Measurements from ENCODE around the gene CYP2C9.
"Not testable (repeated sequence)": the region's sequence is repeated elsewhere in the genome, so short reads cannot be mapped to it uniquely, and the experiment has no call there.

CYP2C9 gene

DNA sequence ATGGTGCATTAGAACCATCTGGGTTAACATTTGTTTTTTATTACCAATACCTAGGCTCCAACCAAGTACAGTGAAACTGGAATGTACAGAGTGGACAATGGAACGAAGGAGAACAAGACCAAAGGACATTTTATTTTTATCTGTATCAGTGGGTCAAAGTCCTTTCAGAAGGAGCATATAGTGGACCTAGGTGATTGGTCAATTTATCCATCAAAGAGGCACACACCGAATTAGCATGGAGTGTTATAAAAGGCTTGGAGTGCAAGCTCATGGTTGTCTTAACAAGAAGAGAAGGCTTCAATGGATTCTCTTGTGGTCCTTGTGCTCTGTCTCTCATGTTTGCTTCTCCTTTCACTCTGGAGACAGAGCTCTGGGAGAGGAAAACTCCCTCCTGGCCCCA lies at the start of gene CYP2C9:
CYP2C9 (plus strand) TSS at position 276 of the 400 bp plus-strand sequence; CDS start at position 301, 25 bp downstream.
- Mint-ChIP-seq H3K9me3 (peaks cover 21% of the 10 kb centered on the region), H3K27me3 (no peaks in the 10 kb centered on the region), H3K36me3 (ENCODE audit: insufficient read depth) (no peaks in the 10 kb centered on the region), H3K4me3 (no peak within 1 kb of the TSS), H3K27ac (ENCODE audit: low read depth) (no peak within 1 kb of the TSS), H3K4me1 (no peaks in the 10 kb centered on the region)
- ATAC-seq (replicated peaks; ENCODE audit: extremely low read depth, poor library complexity, severe bottlenecking): no peak
- DNase-seq (ENCODE audit: low spot score in 2 of 2): no peak

GRCh38 chr10:94889123-94889522 lies 49.3 kb upstream of the CYP2C9 start:
- Mint-ChIP-seq H3K4me1 (no peaks in the 10 kb centered on the region), H3K4me3 (no peak overlapping the region), H3K9me3 (peaks cover 5% of the 10 kb centered on the region), H3K36me3 (ENCODE audit: insufficient read depth) (no peaks in the 10 kb centered on the region), H3K27ac (ENCODE audit: low read depth) (no peak overlapping the region), H3K27me3 (no peaks in the 10 kb centered on the region)
- DNase-seq (ENCODE audit: low spot score in 2 of 2): no peak
- no peak for ATAC-seq (replicated peaks; ENCODE audit: extremely low read depth, poor library complexity, severe bottlenecking)

- no peak for DNase-seq (ENCODE audit: low spot score in 2 of 2)
These were observed 48.0 kb upstream of the CYP2C9 start for GRCh38 chr10:94890264-94891022.

DNA sequence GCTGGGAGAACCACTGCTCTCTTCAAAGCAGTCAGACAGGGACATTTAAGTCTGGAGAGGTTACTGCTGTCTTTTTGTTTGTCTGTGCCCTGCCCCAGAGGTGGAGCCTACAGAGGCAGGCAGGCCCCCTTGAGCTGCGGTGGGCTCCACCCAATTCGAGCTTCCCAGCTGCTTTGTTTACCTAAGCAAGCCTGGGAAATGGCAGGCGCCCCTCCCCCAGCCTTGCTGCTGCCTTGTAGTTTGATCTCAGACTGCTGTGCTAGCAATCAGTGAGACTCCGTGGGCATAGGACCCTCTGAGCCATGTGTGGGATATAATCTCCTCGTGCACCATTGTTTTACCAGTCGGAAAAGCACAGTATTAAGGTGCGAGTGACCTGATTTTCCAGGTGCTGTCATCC lies 40.0 kb upstream of the CYP2C9 start:
- not testable (repeated sequence) for H3K27me3 Mint-ChIP-seq; H3K9me3 Mint-ChIP-seq; H3K27ac Mint-ChIP-seq (ENCODE audit: low read depth); H3K36me3 Mint-ChIP-seq (ENCODE audit: insufficient read depth); ATAC-seq (replicated peaks; ENCODE audit: extremely low read depth, poor library complexity, severe bottlenecking); H3K4me1 Mint-ChIP-seq; DNase-seq (ENCODE audit: low spot score in 2 of 2); H3K4me3 Mint-ChIP-seq

More at GRCh38 chr10:94890264-94891022, 48.0 kb upstream of the CYP2C9 start:
- H3K36me3 Mint-ChIP-seq (ENCODE audit: insufficient read depth): no peaks in the 10 kb centered on the region
- H3K4me3 Mint-ChIP-seq: no peak overlapping the region
- H3K4me1 Mint-ChIP-seq: no peaks in the 10 kb centered on the region
- H3K27me3 Mint-ChIP-seq: no peaks in the 10 kb centered on the region
- ATAC-seq (replicated peaks; ENCODE audit: extremely low read depth, poor library complexity, severe bottlenecking): no peak
- peaks cover 5% of the 10 kb centered on the region for H3K9me3 Mint-ChIP-seq
- H3K27ac Mint-ChIP-seq (ENCODE audit: low read depth): no peak overlapping the region

GRCh38 chr10:94902080-94902479 lies 36.4 kb upstream of the CYP2C9 start:
- H3K27ac Mint-ChIP-seq (ENCODE audit: low read depth): no peak overlapping the region
- DNase-seq (ENCODE audit: low spot score in 2 of 2): no peak
- H3K4me1 Mint-ChIP-seq: no peaks in the 10 kb centered on the region
- no peaks in the 10 kb centered on the region for H3K9me3 Mint-ChIP-seq
- no peaks in the 10 kb centered on the region for H3K27me3 Mint-ChIP-seq
- H3K36me3 Mint-ChIP-seq (ENCODE audit: insufficient read depth): no peaks in the 10 kb centered on the region
- H3K4me3 Mint-ChIP-seq: no peak overlapping the region
- no peak for ATAC-seq (replicated peaks; ENCODE audit: extremely low read depth, poor library complexity, severe bottlenecking)

- no peaks in the 10 kb centered on the region for H3K36me3 Mint-ChIP-seq (ENCODE audit: insufficient read depth)
- H3K27me3 Mint-ChIP-seq: no peaks in the 10 kb centered on the region
- no peak overlapping the region for H3K4me3 Mint-ChIP-seq
- no peaks in the 10 kb centered on the region for H3K4me1 Mint-ChIP-seq
- DNase-seq (ENCODE audit: low spot score in 2 of 2) (no peak), ATAC-seq (replicated peaks; ENCODE audit: extremely low read depth, poor library complexity, severe bottlenecking) (no peak)
- no peak overlapping the region for H3K27ac Mint-ChIP-seq (ENCODE audit: low read depth)
- no peaks in the 10 kb centered on the region for H3K9me3 Mint-ChIP-seq
These were observed 35.9 kb upstream of the CYP2C9 start for GRCh38 chr10:94902570-94902969.

GRCh38 chr10:94904506-94905148 lies 33.8 kb upstream of the CYP2C9 start:
- not testable (repeated sequence) for H3K27ac Mint-ChIP-seq (ENCODE audit: low read depth)

GRCh38 chr10:94916423-94916822 lies 22.0 kb upstream of the CYP2C9 start:
- Mint-ChIP-seq H3K4me3 (no peak overlapping the region), H3K27me3 (no peaks in the 10 kb centered on the region), H3K27ac (ENCODE audit: low read depth) (no peak overlapping the region), H3K36me3 (ENCODE audit: insufficient read depth) (peaks cover 2% of the 10 kb centered on the region), H3K4me1 (no peaks in the 10 kb centered on the region), H3K9me3 (peaks cover 20% of the 10 kb centered on the region)
- DNase-seq (ENCODE audit: low spot score in 2 of 2): no peak
- ATAC-seq (replicated peaks; ENCODE audit: extremely low read depth, poor library complexity, severe bottlenecking): no peak

More at GRCh38 chr10:94904506-94905148, 33.8 kb upstream of the CYP2C9 start:
- H3K9me3 Mint-ChIP-seq; H3K4me1 Mint-ChIP-seq; H3K27me3 Mint-ChIP-seq; DNase-seq (ENCODE audit: low spot score in 2 of 2); ATAC-seq (replicated peaks; ENCODE audit: extremely low read depth, poor library complexity, severe bottlenecking); H3K4me3 Mint-ChIP-seq; H3K36me3 Mint-ChIP-seq (ENCODE audit: insufficient read depth): not testable (repeated sequence)

DNA sequence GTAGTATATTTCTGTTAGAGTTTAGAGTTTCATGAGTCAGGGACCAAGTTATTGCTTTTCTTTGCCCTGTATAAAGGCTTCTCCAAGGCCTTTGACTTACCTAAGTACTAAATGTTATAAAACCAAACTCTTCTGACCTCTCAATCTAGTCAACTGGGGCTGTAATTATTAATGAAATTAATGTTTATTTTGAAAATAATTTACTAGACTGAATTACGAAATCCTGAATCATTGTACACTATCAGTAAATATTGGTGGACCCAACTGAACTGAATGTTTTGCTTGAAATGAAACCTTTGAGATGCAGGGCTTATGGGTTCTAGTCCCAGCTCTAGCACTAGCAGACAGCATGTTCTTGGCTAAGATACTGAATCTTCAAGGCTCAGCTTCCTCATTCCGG lies 1.7 kb upstream of the CYP2C9 start:
- Mint-ChIP-seq H3K27ac (ENCODE audit: low read depth) (no peak overlapping the region), H3K4me3 (no peak overlapping the region), H3K4me1 (no peaks in the 10 kb centered on the region), H3K27me3 (no peaks in the 10 kb centered on the region), H3K9me3 (peaks cover 14% of the 10 kb centered on the region), H3K36me3 (ENCODE audit: insufficient read depth) (no peaks in the 10 kb centered on the region)
- DNase-seq (ENCODE audit: low spot score in 2 of 2) (no peak), ATAC-seq (replicated peaks; ENCODE audit: extremely low read depth, poor library complexity, severe bottlenecking) (no peak)

- H3K4me3 Mint-ChIP-seq; ATAC-seq (replicated peaks; ENCODE audit: extremely low read depth, poor library complexity, severe bottlenecking); H3K4me1 Mint-ChIP-seq; H3K36me3 Mint-ChIP-seq (ENCODE audit: insufficient read depth); H3K27ac Mint-ChIP-seq (ENCODE audit: low read depth); DNase-seq (ENCODE audit: low spot score in 2 of 2); H3K27me3 Mint-ChIP-seq: not testable (repeated sequence)
- peaks cover 15% of the 10 kb centered on the region for H3K9me3 Mint-ChIP-seq
These were observed 5.1 kb downstream of the CYP2C9 start for GRCh38 chr10:94943432-94944103.

DNA sequence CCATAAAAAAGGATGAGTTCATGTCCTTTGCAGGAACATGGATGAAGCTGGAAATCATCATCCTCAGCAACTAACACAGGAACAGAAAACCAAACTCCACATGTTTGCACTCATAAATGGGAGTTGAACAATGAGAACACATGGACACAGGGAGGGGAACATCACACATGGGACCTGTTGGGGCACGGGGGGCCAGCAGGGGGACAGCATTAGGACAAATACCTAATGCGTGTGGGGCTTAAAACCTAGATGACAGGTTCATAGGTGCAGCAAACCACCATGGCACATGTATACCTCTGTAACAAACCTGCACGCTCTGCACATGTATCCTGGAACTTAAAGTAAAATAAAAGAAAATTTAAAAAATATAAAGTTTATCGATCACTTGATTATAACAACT lies 7.7 kb downstream of the CYP2C9 start:
- not testable (repeated sequence) for ATAC-seq (replicated peaks; ENCODE audit: extremely low read depth, poor library complexity, severe bottlenecking); H3K4me1 Mint-ChIP-seq; H3K27me3 Mint-ChIP-seq; H3K36me3 Mint-ChIP-seq (ENCODE audit: insufficient read depth); H3K27ac Mint-ChIP-seq (ENCODE audit: low read depth); H3K4me3 Mint-ChIP-seq; DNase-seq (ENCODE audit: low spot score in 2 of 2)
- H3K9me3 Mint-ChIP-seq: peaks cover 21% of the 10 kb centered on the region

GRCh38 chr10:94963901-94964300 lies 25.4 kb downstream of the CYP2C9 start:
- no peaks in the 10 kb centered on the region for H3K4me1 Mint-ChIP-seq
- H3K9me3 Mint-ChIP-seq: peaks cover 20% of the 10 kb centered on the region
- H3K27me3 Mint-ChIP-seq: no peaks in the 10 kb centered on the region
- H3K36me3 Mint-ChIP-seq (ENCODE audit: insufficient read depth): no peaks in the 10 kb centered on the region
- DNase-seq (ENCODE audit: low spot score in 2 of 2) (no peak), ATAC-seq (replicated peaks; ENCODE audit: extremely low read depth, poor library complexity, severe bottlenecking) (no peak)
- no peak overlapping the region for H3K27ac Mint-ChIP-seq (ENCODE audit: low read depth)
- no peak overlapping the region for H3K4me3 Mint-ChIP-seq

DNA sequence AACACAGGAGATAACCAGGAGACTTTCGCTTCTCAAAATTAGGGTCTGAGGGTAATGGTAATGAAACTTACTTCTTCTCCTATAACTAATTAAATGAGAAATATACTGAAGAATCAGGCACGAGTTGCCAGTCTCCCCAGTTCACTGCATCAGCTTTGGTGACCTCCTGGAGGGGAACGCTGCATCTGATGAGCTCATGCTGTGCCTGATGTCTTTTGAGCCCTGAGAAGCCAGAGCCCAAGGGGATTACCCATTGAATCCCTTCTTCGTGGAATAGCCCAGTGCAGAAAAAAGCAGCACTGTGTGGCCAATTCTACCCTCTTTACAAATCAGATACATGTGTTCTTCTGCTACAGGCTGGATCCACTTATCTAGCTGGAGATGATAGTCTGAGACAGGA lies 45.1 kb downstream of the CYP2C9 start:
- DNase-seq (ENCODE audit: low spot score in 2 of 2) (no peak), ATAC-seq (replicated peaks; ENCODE audit: extremely low read depth, poor library complexity, severe bottlenecking) (no peak)
- Mint-ChIP-seq H3K9me3 (peaks cover 32% of the 10 kb centered on the region), H3K36me3 (ENCODE audit: insufficient read depth) (no peaks in the 10 kb centered on the region), H3K4me3 (no peak overlapping the region), H3K27ac (ENCODE audit: low read depth) (no peak overlapping the region), H3K27me3 (no peaks in the 10 kb centered on the region), H3K4me1 (no peaks in the 10 kb centered on the region)

Data from central memory CD8-positive, alpha-beta T cell (primary cell).